Right lobe of liver (tissue), 4 donors: ENCODE measurements around the gene DSTYK.

ENCODE experiments used
- POLR2A ChIP-seq: fragments of 450-650 bp; IDR thresholded peaks from one replicate; pipeline ENCODE4 v1.6.1; 2017; ENCODE audit warnings: antibody characterized with exemption, mild to moderate bottlenecking
- TF ChIP-seq, protein P1 (sequence below), 4 donors: fragments of 200-600 bp in 3 of 4; fragments of 450-650 bp in 1 of 4; IDR thresholded peaks; one replicate each; pipeline versions ENCODE4 v1.5.1 to v1.8.0; 2016 to 2022; ENCODE audit warnings: antibody characterized with exemption in 4 of 4, mild to moderate bottlenecking in 2 of 4
- donor health status: DM: no; HTN: no; CAD: no.
- donor health status: DM: no; HTN: no; CAD: no.
- donor health status: DM: no; HTN: yes; CAD: no.

DNA sequence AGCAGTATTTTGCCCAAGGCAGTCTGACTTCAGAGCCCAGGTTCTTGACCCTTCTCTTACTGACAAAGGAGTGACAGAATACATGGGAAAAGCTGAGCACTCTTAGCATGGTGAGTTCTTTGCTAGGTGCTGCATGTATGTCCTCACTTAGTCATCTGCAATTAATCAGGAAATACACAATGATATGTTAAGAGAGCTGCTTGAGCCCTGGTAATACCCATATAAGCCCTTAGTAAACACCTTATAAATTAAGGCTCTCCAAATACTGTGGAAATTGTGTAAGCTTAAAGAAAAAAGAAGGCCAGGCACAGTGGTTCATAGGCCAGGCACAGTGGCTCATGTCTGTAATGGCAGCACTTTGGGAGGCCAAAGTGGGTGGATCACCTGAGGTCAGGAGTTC is 113.3 kb downstream of the DSTYK start:
- TF ChIP-seq, protein P1, sequence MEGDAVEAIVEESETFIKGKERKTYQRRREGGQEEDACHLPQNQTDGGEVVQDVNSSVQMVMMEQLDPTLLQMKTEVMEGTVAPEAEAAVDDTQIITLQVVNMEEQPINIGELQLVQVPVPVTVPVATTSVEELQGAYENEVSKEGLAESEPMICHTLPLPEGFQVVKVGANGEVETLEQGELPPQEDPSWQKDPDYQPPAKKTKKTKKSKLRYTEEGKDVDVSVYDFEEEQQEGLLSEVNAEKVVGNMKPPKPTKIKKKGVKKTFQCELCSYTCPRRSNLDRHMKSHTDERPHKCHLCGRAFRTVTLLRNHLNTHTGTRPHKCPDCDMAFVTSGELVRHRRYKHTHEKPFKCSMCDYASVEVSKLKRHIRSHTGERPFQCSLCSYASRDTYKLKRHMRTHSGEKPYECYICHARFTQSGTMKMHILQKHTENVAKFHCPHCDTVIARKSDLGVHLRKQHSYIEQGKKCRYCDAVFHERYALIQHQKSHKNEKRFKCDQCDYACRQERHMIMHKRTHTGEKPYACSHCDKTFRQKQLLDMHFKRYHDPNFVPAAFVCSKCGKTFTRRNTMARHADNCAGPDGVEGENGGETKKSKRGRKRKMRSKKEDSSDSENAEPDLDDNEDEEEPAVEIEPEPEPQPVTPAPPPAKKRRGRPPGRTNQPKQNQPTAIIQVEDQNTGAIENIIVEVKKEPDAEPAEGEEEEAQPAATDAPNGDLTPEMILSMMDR (IDR thresholded peaks at IDR 0.05) = no peak
- no peak for TF ChIP-seq POLR2A
